ENCODE results near the gene SPOUT1.
"Not testable (repeated sequence)": the region's sequence is repeated elsewhere in the genome, so short reads cannot be mapped to it uniquely, and the experiment has no call there.

The SPOUT1 gene

GRCh38 chr9:128829477-128830251 lies at the start of gene SPOUT1:
Gene SPOUT1, minus strand, starts transcription at chr9:128829794. Its CDS starts 14 bp downstream, at chr9:128829780.
- DNase-seq = peak; percentile 69

GRCh38 chr9:128877852-128878251 lies 48.3 kb upstream of the SPOUT1 start:
- DNase-seq = no peak

- DNase-seq = not testable (repeated sequence)
These were observed 41.3 kb upstream of the SPOUT1 start for GRCh38 chr9:128870941-128871265.

- DNase-seq = no peak
These were observed 40.7 kb upstream of the SPOUT1 start for GRCh38 chr9:128870128-128870940.

- no peak for DNase-seq
These were observed 34.1 kb upstream of the SPOUT1 start for GRCh38 chr9:128863647-128864046.

GRCh38 chr9:128862401-128862851 lies 32.8 kb upstream of the SPOUT1 start:
- no peak for DNase-seq

- DNase-seq = no peak
These were observed 31.9 kb upstream of the SPOUT1 start for GRCh38 chr9:128861501-128861900.

- no peak for DNase-seq
These were observed 31.3 kb upstream of the SPOUT1 start for GRCh38 chr9:128860937-128861336.

GRCh38 chr9:128858476-128858875 lies 28.9 kb upstream of the SPOUT1 start:
- DNase-seq = not testable (repeated sequence)

GRCh38 chr9:128854454-128854853 lies 24.9 kb upstream of the SPOUT1 start:
- DNase-seq = not testable (repeated sequence)

- DNase-seq = not testable (repeated sequence)
These were observed 23.1 kb upstream of the SPOUT1 start for GRCh38 chr9:128852646-128853045.

GRCh38 chr9:128851779-128852600 lies 22.4 kb upstream of the SPOUT1 start:
- not testable (repeated sequence) for DNase-seq

- DNase-seq = not testable (repeated sequence)
These were observed 21.4 kb upstream of the SPOUT1 start for GRCh38 chr9:128851024-128851423.

GRCh38 chr9:128847803-128848202 lies 18.2 kb upstream of the SPOUT1 start:
- no peak for DNase-seq

GRCh38 chr9:128846680-128847030 lies 17.1 kb upstream of the SPOUT1 start:
- DNase-seq = no peak

GRCh38 chr9:128845186-128845931 lies 15.8 kb upstream of the SPOUT1 start:
- no peak for DNase-seq

- DNase-seq = not testable (repeated sequence)
These were observed 13.6 kb upstream of the SPOUT1 start for GRCh38 chr9:128843171-128843570.

- no peak for DNase-seq
These were observed 12.3 kb upstream of the SPOUT1 start for GRCh38 chr9:128841694-128842492.

- no peak for DNase-seq
These were observed 10.9 kb upstream of the SPOUT1 start for GRCh38 chr9:128840524-128840923.

GRCh38 chr9:128838338-128838737 lies 8.7 kb upstream of the SPOUT1 start:
- DNase-seq = no peak

GRCh38 chr9:128836509-128837145 lies 7.0 kb upstream of the SPOUT1 start:
- DNase-seq = no peak

Data from NCI-H446 treated with DMSO at 0.1 percent for 48 hours (cell line).